HG02763 (cell line): ENCODE measurements around the gene FOXO3.
A peak's percentile ranks its signal among the peaks of the same experiment; 100 is the strongest.
"Not testable (repeated sequence)": the region's sequence is repeated elsewhere in the genome, so short reads cannot be mapped to it uniquely, and the experiment has no call there.

Experiments used
- ATAC-seq: cut with Tn5 transposase; IDR thresholded peaks from one replicate; pipeline ENCODE4 v1.9.1; 2021; ENCODE audit warnings: mild to moderate bottlenecking, moderate library complexity; ENCODE audit not compliant: unreplicated experiment

The FOXO3 gene

GRCh38 chr6:108555399-108556052 lies 5.2 kb upstream of the FOXO3 start:
- ATAC-seq: no peak

GRCh38 chr6:108556250-108556649 lies 4.5 kb upstream of the FOXO3 start:
- no peak for ATAC-seq

DNA sequence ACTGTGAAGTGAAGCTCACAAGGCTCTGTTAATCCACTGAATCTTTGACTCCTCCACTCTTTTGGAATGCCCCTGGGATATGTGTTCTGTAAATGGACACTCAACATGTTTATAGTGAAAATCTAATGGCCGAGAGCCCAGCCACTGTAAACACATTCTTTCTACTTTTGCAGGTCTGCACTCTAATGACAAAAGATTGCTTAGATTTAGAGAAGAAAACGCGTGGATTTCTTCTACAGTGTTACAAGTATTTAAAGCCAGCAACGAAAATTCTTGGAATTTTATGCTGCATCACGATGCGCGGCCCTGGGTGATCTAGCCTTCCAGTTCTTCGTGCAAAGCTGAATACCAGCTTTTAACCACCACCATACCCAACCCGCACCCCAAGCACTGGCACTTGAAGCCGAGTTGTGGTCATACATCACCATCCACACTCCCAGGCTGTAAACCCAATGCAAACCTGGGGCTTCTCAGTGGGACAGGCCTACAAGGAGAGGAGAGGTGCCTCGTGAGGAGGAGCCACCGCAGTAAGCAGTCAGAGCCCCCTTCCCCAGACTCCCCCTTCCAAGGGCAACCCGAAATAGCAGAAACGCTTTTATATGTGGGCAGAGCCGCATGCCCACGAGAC lies 3.7 kb upstream of the FOXO3 start:
- no peak for ATAC-seq

DNA sequence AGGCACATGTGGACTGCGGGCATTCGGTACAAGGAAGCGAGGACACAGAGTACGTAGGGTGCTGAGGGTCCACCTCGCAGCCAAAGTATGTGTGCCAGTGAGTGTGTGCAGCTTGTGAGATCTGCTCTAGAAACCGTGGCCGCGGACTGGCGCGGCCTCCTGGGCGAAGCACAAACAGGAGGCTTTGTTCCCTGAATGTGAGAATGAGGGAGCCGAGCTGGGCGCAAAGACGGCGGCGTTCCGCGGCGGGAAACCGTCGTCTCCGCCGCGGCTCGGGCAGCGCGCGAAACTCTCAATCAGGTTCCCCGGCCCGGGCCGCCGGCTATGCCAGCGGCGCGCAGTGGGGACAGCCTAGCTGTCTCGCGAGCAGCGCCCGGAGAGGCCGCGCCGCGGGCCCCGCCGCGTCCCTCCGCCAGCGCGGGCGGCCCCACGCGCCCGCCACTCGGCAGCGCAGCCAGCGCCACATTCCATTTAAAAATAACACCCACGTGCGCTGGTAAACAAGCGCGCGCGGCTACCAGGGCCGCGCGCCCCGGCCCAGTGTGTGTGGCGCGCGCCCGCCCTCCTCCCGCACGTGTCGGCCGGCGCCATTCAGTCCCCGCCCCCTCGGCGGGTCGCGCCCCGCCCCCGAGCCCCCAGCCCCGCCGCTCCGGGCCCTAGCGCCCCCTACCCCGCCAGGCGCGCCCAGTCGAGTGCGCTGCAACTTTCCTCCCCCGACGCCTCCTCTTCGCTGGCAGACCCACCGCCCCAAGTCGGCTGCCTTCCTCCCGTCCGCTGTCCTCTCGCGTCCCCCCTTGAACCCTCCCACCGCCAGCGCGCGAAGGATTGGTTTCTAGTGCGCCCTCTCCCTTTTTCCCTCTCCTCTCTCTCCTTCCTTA lies 3.0 kb upstream of the FOXO3 start:
- ATAC-seq: no peak

- ATAC-seq: peak; percentile 68
Observed at GRCh38 chr6:108558372-108559096, 2.2 kb upstream of the FOXO3 start.

- peak; percentile 34 for ATAC-seq
Observed at GRCh38 chr6:108559097-108559883, 1.4 kb upstream of the FOXO3 start.

DNA sequence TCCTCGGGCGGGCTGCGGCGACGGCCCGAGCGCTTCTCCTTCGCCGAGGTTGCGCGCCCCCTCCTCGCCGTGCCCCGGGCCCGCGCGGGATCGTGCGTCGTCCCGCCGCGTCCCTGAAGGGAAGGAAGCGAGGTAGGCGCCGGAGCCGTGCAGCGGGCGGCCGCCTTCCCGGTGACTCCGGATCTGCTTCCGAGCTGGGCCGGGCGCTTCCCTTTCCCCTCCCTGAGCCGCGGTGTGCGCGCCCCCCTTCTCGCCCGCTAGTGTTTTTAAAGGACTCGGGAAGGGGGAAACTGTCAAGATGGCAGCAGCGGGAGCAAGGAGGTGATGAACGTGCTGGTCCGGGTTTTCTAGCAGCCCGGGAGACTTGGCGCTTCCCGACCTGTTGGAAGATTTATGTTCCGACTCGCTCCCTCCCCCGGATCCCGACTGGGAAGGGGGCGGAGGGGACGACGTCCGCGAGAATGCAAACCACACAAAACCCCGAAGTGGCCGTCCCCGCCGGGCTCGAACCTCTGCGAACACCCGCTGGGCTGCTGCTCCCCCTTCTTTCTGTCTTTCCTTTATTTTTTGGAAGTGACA lies 744 bp upstream of the FOXO3 start:
- ATAC-seq: no peak

- not testable (repeated sequence) for ATAC-seq
Observed at GRCh38 chr6:108561309-108561647, 561 bp downstream of the FOXO3 start.

DNA sequence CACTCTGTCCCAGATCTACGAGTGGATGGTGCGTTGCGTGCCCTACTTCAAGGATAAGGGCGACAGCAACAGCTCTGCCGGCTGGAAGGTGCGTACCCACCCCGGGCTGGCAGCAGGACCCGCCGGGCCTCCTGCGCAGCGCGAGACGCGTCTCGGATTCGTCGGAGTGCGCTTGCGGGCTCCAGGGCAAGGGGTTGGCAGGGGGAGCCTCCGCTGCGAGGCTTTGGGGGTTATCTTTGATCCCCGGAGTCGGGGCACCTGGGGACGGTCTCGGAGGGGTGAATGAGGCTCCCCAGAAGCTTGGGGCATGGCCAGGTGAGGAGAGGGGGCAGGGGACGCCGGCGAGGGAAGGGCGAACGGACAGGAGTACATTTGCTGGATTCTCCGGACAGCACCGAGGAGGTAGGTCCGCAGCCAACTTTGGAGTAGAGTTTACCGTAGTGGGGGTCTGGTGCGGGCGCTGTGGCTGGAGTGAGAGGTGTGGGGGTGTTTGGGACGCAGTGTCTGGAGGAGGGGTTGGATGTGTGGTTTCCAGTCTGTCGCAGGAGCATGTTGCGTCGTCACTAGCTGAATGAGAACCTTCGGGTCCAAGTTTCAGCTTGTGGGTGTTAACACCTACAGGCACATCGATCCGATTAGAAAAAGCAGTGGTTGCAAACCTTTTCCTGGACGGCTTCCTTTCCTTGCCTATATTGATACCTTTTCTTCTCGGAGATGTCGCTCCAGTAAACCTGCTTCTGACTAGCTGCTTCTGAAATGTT lies 1.2 kb downstream of the FOXO3 start:
- ATAC-seq: no peak

DNA sequence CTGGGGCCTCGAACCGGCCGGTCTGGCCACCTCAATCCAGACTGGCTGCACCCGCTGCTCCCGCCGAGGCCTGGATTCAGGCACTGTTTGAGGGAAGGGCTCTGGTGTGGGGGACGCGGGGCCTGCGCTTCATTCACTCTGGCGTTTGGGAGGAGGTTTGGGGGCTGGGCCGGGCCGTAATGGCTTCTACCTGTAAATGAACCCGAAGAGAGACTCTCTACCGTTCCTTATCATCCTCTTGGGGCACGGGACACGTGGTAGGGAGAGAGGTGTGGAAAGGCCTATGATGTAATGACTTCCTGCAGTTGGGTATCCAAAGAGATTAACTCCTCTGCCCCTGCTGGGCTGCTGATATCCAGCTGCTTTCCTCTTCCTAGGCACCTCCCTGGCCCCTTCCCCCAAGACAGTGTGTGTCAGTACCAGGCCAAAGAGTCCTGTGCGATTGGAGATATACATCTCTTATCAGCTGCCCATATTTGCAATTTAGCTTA lies 1.8 kb downstream of the FOXO3 start:
- ATAC-seq: no peak

DNA sequence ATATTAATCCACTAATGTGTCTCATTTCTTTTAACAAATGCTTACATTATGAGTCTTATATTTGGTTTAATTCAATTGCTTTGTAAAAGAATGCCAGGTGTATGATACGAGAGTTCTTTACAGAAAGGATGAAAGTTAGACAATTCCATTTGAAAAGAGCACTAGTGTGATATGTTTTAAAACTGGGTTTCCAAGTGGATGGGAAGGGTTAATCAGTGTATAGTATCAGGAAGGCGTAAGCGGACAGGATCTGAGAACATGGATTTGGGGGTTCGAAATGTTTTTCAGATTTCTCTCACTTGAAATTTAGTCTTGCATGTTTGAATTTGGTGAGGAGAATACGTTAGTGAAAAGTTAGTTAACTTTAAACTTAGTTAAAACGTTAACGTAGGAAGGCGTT lies 2.6 kb downstream of the FOXO3 start:
- no peak for ATAC-seq

- ATAC-seq: no peak
Observed at GRCh38 chr6:108564178-108564577, 3.5 kb downstream of the FOXO3 start.

DNA sequence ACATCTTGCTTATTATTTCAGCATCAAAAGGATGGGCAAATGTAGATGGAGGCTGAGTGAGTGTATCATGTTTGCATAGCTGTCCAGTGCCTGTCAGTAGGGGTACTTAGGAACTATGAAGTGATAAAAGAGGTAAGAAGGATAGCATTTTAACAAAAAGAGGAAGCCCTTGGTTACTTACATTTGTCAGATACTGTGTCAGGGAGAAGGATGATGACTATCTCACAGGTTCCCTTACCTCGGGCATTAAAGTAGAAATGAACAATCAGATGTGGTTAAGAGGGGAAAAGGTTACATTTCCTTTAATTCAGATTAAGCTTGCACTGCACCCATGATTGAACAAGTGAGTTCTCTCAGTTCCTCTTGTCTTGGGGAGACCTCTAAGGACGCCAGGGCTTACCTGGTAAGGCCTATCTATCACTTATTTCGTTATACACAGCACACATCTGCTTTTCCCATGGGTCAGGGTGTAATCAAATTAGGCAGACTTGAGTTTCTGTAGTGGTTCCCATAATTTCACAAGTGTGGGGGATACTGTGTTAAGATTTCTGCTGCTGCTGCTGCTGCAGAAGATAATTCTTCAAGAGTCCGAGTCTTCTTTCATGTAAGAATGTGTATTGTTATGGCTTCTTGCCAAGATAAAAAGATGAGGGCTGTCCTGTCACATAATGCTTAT lies 4.5 kb downstream of the FOXO3 start:
- peak; percentile 74 for ATAC-seq

GRCh38 chr6:108565893-108566292 lies 5.2 kb downstream of the FOXO3 start:
- no peak for ATAC-seq

DNA sequence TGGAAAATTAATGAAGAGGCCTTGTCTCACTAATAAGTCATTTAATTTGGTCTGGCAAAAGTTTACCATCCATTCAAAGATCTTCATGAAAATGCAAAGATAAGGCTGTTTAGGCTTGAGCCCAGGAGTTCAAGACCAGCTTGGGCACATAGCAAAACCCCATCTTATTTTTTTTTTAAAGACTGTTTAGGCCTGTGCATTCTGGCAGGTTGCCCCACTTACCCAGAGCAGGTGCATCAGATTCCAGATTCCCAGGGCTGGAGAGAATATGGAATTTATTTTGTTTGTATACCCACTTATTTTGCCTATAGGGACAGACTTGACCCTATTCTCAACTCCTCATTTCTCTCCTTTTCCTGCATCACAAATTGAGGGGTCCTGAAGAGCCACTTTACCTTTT lies 5.7 kb downstream of the FOXO3 start:
- ATAC-seq: no peak

DNA sequence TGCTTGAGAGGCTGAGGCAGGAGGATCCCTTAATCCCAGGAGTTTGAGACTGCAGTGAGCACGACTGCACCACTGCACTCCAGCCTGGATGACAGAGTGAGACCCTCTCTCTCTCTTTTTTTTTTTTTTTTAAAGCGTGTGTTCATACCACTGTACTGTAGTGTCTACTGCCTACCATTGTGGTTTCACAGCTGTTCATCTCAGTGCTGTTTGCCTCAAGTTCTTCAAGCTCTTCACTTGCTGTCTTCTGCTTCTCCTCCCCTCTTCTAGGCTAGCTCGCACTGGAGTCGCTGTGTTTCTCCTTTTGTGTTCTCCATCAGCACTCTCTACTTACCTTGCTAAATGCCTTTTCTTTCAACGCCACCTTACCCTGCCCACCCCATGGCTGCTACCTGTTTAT lies 7.4 kb downstream of the FOXO3 start:
- no peak for ATAC-seq

- no peak for ATAC-seq
Observed at GRCh38 chr6:108568551-108569305, 8.0 kb downstream of the FOXO3 start.

GRCh38 chr6:108570517-108570916 lies 9.8 kb downstream of the FOXO3 start:
- no peak for ATAC-seq
